Cardiac septum (tissue), 1 donor: ENCODE results near the gene ZNF227. TPM values are rescaled to one million over a fixed set of nuclear protein-coding genes. Genes with fewer than 3 reads are reported as not detected.
"Not testable (repeated sequence)": the region's sequence is repeated elsewhere in the genome, so short reads cannot be mapped to it uniquely, and the experiment has no call there.

ENCODE experiments used
- DNase-seq: peaks from one replicate; pipeline ENCODE4 v3.0.0-alpha.2; 2020; ENCODE audit warnings: low spot score
- intact Hi-C: fragments of 100-400 bp; cut with DNase I; formaldehyde crosslinking; loops from one replicate; pipeline ENCODE4 v1.14.0; 2022
- total RNA-seq: library from RNA; stranded (reverse); fragmentation: NEBNext Ultra II Directional; extraction: Animal tissue kit (Norgen Biotek cat#: 25700); gene quantifications from one replicate; pipeline ENCODE4 v1.2.1, GENCODE V29; 2021
- donor health status: DM: no; HTN: no; CAD: no.

ZNF227 gene
- total RNA-seq, 1 donor from 2014 or later: 15.4 TPM

- DNase-seq, intact Hi-C loops: not testable (repeated sequence)
Measured at GRCh38 chr19:44221291-44221690, 9.0 kb downstream of the ZNF227 start.

GRCh38 chr19:44228318-44228717, 16.0 kb downstream of the ZNF227 start:
- intact Hi-C loops: no loop called here
- DNase-seq: no peak

GRCh38 chr19:44232867-44233266, 20.5 kb downstream of the ZNF227 start:
- intact Hi-C loops: no loop called here

GRCh38 chr19:44236384-44236783, 24.1 kb downstream of the ZNF227 start:
- DNase-seq: no peak
- intact Hi-C loops: no loop called here

More at GRCh38 chr19:44232867-44233266, 20.5 kb downstream of the ZNF227 start:
- no peak for DNase-seq

- intact Hi-C loops, DNase-seq: not testable (repeated sequence)
Measured at GRCh38 chr19:44252332-44252731, 40.0 kb downstream of the ZNF227 start.

- DNase-seq, intact Hi-C loops: not testable (repeated sequence)
Measured at GRCh38 chr19:44253392-44253791, 41.1 kb downstream of the ZNF227 start.

- DNase-seq: no peak
- intact Hi-C loops: no loop called here
Measured at GRCh38 chr19:44254496-44254895, 42.2 kb downstream of the ZNF227 start.

GRCh38 chr19:44255705-44256411, 43.5 kb downstream of the ZNF227 start:
- DNase-seq: no peak
- intact Hi-C loops: no loop called here

- no peak for DNase-seq
- intact Hi-C loops: no loop called here
Measured at GRCh38 chr19:44258136-44258535, 45.8 kb downstream of the ZNF227 start.

GRCh38 chr19:44258835-44259413, 46.6 kb downstream of the ZNF227 start:
- intact Hi-C loops: no loop called here
- no peak for DNase-seq

- intact Hi-C loops: no loop called here
Measured at GRCh38 chr19:44260343-44260681, 48.0 kb downstream of the ZNF227 start.

GRCh38 chr19:44260695-44261446, 48.5 kb downstream of the ZNF227 start:
- intact Hi-C loops: no loop called here
- DNase-seq: no peak

More at GRCh38 chr19:44260343-44260681, 48.0 kb downstream of the ZNF227 start:
- no peak for DNase-seq

GRCh38 chr19:44277331-44277730, 65.0 kb downstream of the ZNF227 start:
- no peak for DNase-seq
- intact Hi-C loops: no loop called here

- no peak for DNase-seq
- intact Hi-C loops: no loop called here
Measured at GRCh38 chr19:44278181-44278690, 65.9 kb downstream of the ZNF227 start.

- no peak for DNase-seq
- intact Hi-C loops: no loop called here
Measured at GRCh38 chr19:44280916-44281315, 68.6 kb downstream of the ZNF227 start.

- no peak for DNase-seq
- intact Hi-C loops: no loop called here
Measured at GRCh38 chr19:44282846-44283245, 70.5 kb downstream of the ZNF227 start.

GRCh38 chr19:44284968-44285367, 72.6 kb downstream of the ZNF227 start:
- DNase-seq: no peak
- intact Hi-C loops: no loop called here
